Measurements from ENCODE around the gene TAT.

TAT gene

GRCh38 chr16:71574702-71575101 lies 2.2 kb downstream of the TAT start:
- no peak for DNase-seq (ENCODE audit: low read depth)
- TF ChIP-seq CTCF (IDR thresholded peaks at IDR 0.05; ENCODE audit: low read length, missing control alignments), result no peak
- H3K4me3 ChIP-seq (replicated peaks; ENCODE audit: low read depth, low read length), result no peak overlapping the region

GRCh38 chr16:71573387-71574094 lies 3.4 kb downstream of the TAT start:
- TF ChIP-seq CTCF (IDR thresholded peaks at IDR 0.05; ENCODE audit: low read length, missing control alignments), result no peak
- no peak for DNase-seq (ENCODE audit: low read depth)

DNA sequence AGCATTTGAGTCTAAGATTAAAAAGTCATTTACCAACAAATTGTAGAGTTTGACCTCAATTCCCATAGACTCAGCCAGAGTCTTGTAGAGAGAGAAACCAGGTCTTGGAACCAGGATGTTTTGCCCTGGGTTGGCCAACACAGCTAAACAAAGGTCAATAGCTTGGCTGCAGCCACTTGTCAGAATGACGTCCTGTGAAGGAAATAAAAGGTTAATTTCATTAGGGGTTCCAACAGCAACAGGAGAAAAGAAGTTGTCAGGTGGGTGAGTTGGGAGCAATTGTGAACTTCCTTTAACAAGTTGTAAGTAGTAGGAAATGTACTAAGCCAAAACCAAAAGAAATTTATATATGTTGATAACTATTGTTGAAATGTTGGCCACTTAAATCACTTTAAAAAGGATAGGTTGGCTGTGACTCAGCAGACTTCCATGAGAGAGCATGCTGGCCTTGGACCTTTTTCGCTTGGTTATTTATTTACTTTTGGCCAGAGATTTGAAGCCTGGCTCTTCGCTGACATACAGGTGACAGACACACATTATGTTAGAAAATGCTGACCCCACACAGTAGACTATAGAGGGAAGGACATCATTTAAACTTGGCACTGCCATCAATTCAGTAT lies 4.3 kb downstream of the TAT start:
- DNase-seq (ENCODE audit: low read depth), result no peak
- TF ChIP-seq CTCF (IDR thresholded peaks at IDR 0.05; ENCODE audit: low read length, missing control alignments), result no peak
- H3K4me3 ChIP-seq (replicated peaks; ENCODE audit: low read depth, low read length), result no peak overlapping the region

More at GRCh38 chr16:71573387-71574094, 3.4 kb downstream of the TAT start:
- no peak overlapping the region for H3K4me3 ChIP-seq (replicated peaks; ENCODE audit: low read depth, low read length)

GRCh38 chr16:71570144-71570543 lies 6.7 kb downstream of the TAT start:
- no peak for TF ChIP-seq CTCF (IDR thresholded peaks at IDR 0.05; ENCODE audit: low read length, missing control alignments)
- no peak for DNase-seq (ENCODE audit: low read depth)
- no peak overlapping the region for H3K4me3 ChIP-seq (replicated peaks; ENCODE audit: low read depth, low read length)

- DNase-seq (ENCODE audit: low read depth), result no peak
- H3K4me3 ChIP-seq (replicated peaks; ENCODE audit: low read depth, low read length), result no peak overlapping the region
- TF ChIP-seq CTCF (IDR thresholded peaks at IDR 0.05; ENCODE audit: low read length, missing control alignments), result no peak
Measured at GRCh38 chr16:71569621-71570020, 7.3 kb downstream of the TAT start.

DNA sequence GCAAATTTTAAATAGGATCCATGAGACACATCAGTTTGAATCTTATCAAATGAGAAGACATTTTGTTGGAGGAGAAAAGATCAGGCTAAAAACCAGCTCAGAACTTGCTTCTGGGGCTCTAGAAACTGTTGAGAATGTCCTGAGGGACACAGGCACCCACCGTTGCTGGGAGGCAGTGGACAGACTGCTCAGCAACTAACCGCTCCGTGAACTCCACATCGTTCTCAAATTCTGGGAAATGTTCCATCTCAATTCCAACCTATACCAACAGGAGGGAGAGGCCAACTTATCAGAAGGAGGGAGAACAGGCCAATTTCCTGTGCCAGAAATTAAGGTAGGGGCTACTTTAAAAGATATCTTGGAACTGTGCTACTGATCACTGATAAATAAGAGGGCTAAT lies 8.3 kb downstream of the TAT start:
- H3K4me3 ChIP-seq (replicated peaks; ENCODE audit: low read depth, low read length), result no peak overlapping the region
- TF ChIP-seq CTCF (IDR thresholded peaks at IDR 0.05; ENCODE audit: low read length, missing control alignments), result no peak
- DNase-seq (ENCODE audit: low read depth), result peak; percentile 25

DNA sequence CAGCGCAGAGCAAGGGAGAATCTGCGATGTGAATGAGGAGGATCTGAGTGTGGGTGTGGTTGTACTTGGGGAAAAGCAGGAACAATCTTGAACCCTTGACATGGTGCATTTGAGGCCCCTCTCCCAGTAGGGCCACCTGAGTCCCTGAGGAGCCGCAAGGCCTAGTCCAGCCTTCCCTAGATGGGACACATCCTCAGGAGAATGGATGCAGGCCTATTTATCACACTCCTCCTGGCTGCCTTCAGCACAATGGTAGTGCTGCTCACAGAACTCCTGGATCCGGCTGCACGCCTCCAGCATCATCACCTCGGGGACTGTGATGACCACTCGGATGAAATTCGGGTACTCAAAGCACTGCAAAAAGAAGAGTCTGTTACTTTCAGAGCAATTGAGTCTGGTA lies 9.0 kb downstream of the TAT start:
- DNase-seq (ENCODE audit: low read depth), result no peak
- H3K4me3 ChIP-seq (replicated peaks; ENCODE audit: low read depth, low read length), result no peak overlapping the region
- TF ChIP-seq CTCF (IDR thresholded peaks at IDR 0.05; ENCODE audit: low read length, missing control alignments), result no peak

All from fibroblast of pulmonary artery (primary cell).